ENCODE results near the gene PRRG4.

- TF ChIP-seq CTCF (IDR thresholded peaks at IDR 0.05; ENCODE audit: extremely low read depth in 1 of 2, insufficient read depth in 1 of 2, low read depth in 1 of 2, low read length in 2 of 2): no peak
- no peak for TF ChIP-seq POLR2AphosphoS5 (IDR thresholded peaks at IDR 0.05; ENCODE audit: insufficient read depth, low read depth, low read length)
- TF ChIP-seq EZH2 (IDR thresholded peaks at IDR 0.05; ENCODE audit: borderline replicate concordance, low read depth, low read length, severe bottlenecking): no peak
- TF ChIP-seq POLR2A (IDR thresholded peaks at IDR 0.05; ENCODE audit: low read depth, low read length): no peak
- TF ChIP-seq GATA2 (IDR thresholded peaks at IDR 0.05; ENCODE audit: insufficient read depth, insufficient read length, low read depth, low read length): no peak
- TF ChIP-seq MAX (IDR thresholded peaks at IDR 0.05; ENCODE audit: insufficient read depth, insufficient read length): no peak
- TF ChIP-seq JUN (IDR thresholded peaks at IDR 0.05; ENCODE audit: borderline replicate concordance, insufficient read depth, insufficient read length, low read depth): no peak
- TF ChIP-seq MYC (IDR thresholded peaks at IDR 0.05; ENCODE audit: low read depth, low read length): no peak
- TF ChIP-seq FOS (IDR thresholded peaks at IDR 0.05; ENCODE audit: borderline replicate concordance, insufficient read depth, low read length): no peak
These were observed 1.1 kb downstream of the PRRG4 start for GRCh38 chr11:32830796-32831195.
